T-helper 22 cell (primary cell): ENCODE results near the gene WWP2.

ENCODE experiments used
- DNase-seq: peaks from one replicate; pipeline ENCODE4 v3.0.0-alpha.2; 2020; ENCODE audit warnings: low read depth

Gene WWP2

DNA sequence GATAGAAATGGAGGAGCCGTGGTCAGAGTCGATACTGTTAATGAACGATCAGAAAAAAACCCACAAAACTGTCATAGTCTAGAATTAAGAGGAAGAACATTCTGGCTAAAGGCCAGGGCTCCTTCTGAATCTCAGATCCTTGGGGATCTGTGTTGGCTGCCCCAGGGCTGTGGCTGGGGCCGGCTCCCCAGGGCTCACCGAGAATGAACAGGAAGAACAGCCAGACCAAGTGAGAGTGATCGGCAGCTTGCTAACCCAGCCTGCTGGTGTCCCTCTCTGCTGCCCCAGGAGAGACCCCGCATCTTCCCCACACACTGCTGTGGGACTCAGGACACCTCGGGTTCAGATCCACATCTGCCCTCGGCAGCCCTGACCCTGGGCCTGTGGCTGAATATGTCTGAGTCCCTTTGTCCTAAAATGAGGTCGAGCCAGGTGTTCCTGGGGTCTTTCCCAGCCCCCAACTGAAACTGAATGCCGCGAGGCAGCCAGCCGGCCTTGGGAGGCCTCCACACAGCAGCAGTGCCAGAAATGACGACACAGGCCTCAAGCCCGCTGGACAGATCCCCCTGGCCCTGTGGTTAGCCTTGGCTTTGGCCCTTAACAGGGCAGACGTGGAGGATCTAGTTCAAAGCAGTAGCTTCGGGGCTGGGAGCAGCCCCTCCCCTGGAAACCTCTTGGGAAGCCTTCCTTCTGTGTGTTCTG lies 165.1 kb downstream of the WWP2 start:
- DNase-seq, result no peak

DNA sequence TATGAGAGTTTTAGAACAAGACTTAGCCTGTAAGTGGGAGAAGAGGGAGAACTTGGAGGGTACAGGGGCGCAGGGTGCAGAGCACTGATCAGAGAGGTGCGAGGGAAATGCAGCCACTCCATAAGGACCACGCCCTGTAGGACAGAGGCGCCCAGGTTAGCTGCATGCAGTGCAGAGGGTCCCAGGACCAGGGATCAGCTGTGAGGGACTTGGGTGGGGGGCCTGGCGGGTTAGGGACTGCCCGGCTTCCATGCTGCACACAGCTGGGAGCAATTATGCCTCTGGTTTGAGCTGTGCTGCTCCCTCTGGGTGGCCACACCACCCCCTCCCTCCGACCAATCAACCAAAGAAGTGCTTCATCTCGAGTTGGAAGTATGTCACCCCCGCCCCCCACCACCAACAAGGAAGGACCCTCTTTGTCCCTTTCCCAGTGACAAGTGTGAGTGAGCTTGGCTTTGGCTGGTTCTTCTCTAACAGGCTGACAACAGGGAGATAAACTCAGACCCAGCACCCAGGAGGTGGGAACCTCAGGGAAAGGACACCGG lies 166.8 kb downstream of the WWP2 start:
- no peak for DNase-seq

DNA sequence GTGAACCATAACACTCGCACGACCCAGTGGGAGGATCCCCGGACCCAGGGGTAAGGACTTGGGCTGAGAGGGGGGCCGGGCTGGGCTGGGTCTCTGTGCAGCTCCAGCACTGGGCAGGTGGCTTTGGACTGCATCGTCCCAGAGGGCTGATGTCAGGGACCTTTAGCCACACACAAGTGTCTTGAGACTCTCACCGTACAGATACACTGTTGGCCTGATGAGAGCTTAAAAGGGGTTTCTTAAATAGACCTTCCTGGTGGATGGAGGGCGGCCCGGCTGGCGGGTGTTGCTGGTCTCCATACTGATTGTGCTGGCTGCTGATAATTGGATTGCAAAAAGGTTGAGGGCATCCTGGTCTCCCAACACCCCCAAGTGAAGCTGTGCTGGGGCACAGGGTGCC lies 167.3 kb downstream of the WWP2 start:
- no peak for DNase-seq

DNA sequence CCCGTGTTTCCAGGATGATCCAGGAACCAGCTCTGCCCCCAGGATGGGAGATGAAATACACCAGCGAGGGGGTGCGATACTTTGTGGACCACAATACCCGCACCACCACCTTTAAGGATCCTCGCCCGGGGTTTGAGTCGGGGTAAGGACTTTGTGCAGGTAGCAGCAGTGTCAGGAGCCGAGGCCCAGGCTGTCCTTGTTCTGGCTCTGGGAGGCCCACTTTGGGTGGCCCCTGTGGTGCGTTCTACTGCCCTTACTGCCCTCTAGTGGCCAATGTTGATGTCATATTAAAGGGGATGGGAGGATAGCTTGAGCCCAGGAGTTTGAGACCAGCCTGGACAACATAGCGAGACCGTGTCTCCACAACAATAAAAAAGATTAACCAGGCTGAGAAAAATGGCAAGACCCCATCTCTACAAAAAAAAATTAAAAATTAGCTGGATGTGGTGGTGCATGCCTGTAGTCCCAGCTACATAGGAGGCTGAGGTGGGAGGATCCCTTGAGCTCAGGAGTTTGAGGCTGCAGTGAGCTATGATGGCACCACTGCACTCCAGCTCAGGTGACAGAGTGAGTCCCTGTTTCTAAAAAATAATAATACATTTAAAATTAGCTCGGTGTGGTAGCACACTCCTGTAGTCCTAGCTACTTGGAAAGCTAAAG lies 168.1 kb downstream of the WWP2 start:
- no peak for DNase-seq

DNA sequence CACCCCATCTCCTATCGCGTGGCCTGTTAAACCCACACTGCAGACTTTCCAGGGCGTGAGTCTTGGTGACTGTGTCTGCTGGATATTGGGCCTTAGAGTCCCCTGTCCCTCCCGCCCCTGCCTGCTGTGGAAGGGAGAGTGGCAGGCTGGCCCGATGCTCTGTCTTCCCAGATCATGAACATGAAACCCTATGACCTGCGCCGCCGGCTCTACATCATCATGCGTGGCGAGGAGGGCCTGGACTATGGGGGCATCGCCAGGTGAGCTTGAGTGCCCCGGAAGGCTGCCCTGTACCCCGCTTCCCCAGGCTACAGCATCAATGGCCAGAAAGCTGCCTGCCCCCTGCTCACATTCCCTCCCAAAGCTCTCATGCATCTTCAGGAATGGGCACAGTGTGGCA lies 169.5 kb downstream of the WWP2 start:
- DNase-seq, result no peak

DNA sequence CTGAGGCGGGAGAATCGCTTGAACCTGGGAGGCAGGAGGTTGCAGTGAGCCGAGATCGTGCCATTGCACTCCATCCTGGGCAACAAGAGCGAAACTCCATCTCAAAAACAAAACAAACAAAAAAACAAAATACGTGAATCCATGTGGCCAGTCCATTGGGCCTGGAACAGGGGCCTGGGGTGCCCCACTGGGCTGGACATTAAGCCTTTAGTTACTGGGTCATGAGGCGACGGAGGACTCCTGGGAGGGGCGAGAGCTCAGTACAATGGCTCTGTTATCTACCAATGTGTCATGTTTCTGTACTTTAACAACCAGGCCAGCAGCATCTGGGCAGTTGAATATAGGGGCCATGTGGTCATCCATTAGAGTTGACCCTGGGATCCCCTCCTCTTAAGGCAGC lies 170.1 kb downstream of the WWP2 start:
- no peak for DNase-seq

DNA sequence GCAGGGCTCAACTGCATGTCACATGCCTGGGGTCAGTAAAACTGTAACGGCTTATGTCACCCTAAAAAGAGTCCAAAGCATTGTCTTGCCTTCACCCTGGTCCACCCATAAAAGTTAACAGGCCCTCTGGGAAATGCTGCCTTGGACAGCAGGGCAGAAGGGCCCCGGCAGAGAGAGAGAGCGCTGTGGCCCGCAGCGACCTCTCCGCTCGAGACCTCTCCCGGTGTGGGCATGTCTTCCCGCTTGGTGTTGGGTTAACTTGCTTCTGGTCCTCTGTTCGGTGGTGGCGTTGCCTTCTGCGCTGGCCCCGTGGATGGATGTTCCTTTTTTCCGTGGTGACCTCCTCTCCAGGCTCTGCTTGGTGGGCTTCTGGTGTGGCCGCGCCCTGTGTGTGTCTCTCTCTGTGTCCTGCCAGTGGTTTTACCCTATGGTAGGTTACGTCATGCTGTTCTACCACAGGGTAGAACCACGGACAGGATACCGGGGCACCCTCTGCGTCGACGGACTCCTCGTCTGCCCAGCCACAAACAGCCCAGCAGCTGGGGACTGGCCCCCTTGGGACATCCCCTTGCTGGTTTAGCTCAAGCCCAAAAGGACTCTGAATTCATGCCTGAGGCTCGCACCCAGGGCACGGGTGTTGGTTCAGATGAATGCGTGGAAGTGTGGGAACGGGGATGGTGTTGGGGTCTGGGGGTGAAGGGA lies 170.7 kb downstream of the WWP2 start:
- DNase-seq, result no peak

DNA sequence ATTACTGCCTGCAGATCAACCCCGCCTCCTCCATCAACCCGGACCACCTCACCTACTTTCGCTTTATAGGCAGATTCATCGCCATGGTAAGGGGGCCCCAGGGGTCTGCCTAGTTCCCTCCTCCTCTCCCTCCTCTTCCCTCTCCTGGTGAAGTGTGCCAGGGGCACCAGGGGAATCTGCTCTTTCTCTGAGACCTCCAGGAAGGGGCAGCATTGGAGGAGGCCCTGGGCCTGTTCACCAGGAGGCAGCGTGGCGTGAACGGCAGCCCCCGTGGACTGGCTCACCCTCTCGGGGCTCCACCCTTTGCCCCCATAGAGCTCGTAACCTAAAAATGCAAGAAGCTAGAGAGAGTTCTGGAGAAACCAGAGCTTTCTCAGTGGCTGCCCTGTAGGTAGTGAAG lies 171.9 kb downstream of the WWP2 start:
- DNase-seq, result no peak

DNA sequence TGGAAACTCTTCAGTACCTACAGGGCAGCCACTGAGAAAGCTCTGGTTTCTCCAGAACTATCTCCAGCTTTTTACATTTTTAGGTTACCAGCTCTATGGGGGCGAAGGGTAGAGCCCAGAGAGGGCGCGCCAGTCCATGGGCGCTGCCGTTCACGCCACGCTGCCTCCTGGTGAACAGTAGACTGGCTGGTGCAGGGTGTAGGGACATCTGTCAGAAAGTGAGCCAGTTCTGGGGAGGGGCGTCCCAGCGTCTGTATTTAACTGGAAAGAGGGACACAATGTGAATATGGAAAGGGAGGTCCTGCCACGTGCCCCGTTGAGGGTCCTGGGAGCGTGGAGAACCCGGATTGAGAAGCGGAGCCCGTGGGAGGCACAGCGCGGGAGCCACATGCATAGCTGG lies 172.6 kb downstream of the WWP2 start:
- DNase-seq, result no peak

DNA sequence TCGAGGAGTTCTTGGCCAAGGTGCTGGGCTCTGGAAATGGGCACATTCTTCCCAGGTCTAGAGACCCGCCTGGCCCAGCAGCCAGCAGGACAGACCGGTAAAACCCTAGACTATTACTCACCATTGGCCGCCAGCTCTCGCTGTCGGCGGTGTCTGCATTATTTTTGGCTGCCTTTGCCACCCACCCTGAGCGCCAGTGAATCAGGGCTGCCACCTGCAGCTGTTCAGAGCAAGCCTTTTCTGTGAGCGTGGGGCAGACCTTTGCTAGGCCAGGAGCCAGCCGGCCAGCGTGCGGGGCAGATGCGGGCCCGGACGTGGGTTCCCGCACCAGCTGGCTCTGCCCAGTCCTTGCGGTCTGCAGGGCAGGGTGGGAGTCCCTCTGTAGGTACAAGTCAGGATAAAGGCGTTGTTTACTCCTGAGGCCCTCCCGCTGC lies 173.2 kb downstream of the WWP2 start:
- DNase-seq, result no peak

DNA sequence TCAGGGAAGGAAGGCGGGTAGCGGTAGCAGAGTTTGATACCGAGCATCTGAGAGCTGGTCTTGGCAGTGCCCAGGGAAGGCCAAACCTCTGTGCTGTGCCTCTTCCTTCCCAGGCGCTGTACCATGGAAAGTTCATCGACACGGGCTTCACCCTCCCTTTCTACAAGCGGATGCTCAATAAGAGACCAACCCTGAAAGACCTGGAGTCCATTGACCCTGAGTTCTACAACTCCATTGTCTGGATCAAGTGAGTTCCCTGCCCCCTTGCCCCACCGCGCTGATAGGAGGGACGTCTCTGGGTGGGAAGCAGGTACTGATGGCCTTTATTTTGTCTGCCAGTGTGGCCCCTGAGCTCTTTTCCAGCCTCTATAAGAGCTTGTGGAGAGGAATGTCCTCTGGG lies 173.6 kb downstream of the WWP2 start:
- no peak for DNase-seq

DNA sequence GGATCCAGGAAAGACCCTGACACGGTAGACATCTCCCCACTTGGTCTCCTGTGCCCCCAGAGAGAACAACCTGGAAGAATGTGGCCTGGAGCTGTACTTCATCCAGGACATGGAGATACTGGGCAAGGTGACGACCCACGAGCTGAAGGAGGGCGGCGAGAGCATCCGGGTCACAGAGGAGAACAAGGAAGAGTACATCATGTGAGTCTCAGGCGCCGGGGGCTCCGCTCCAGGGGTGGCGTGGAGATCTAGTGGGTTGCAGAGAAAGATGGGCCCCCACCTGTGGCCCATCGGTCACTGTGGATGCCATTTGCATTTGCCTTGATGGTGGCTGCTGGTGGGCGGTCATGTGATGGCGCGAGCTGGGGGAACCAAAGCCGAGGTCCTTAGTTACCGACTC lies 174.1 kb downstream of the WWP2 start:
- no peak for DNase-seq

DNA sequence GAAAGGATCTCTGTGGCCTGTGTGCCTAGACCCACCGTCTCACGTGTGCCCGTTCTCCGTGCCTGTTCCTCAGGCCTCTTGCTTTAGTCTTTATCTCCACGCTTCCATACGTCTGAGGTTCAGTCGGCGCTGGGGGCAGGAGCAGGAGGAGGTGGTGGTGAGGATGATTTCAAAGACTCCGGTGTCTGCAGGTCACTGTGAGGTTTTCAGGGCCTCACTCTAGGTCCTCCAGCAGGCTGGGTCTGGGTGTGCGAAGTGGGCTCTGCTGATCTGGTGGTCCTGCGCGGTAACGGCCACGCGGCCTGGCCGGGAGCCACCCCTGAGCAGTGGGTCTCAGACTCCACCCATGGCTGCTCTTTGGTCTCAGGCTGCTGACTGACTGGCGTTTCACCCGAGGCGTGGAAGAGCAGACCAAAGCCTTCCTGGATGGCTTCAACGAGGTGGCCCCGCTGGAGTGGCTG lies 174.6 kb downstream of the WWP2 start:
- DNase-seq, result no peak

DNA sequence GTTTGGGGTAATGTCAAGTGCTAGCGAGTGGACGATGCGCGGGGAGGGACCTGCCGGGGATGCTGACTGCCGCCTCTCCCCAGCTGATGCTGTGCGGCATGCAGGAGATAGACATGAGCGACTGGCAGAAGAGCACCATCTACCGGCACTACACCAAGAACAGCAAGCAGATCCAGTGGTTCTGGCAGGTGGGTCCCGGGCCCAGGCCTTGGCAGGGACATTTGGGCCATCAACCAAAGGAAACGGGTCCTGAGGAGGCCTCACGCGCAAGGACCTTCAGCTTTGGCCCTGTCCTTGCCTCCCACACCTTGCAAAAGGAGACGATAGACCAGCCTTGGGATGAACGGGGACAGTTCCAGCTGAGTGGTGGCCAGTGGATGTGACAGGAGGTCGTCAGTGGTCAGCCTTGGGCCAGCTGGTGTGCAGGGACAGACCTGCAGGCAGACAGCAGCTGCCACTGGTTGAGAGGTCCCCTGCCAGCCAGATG lies 175.4 kb downstream of the WWP2 start:
- no peak for DNase-seq

DNA sequence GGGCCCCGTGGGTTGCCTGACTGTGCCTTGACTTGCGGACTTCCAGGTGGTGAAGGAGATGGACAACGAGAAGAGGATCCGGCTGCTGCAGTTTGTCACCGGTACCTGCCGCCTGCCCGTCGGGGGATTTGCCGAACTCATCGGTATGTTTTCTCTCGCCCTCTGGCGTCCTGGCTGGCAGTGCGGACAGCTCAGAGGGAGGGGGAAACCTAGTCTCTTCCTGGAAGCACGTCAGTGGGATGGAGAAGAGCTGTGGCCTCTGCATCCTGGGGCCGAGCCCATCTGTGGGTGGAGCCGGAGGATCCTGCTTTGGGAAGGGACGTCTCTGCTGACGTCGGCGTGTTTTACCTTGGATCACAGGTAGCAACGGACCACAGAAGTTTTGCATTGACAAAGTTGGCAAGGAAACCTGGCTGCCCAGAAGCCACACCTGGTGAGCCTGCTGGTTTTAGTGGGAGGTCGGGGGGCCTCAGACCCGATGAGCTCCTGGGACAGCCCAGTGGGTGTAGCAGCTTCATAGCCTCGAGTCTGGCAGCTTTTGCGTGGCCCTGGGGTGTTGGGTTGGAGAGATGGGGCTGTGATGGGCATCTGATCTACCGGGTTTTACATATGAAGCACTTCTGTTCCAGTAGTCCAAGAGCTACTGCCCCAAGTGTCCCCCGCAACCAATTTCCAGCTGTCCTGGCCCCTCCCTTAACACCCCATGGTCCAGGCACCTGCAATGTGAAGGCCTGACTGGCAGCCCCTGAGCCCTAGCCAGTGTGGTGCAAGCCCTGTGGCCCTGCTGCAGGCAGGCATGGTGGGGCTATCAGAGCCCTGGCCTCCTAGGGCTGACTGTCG lies 177.1 kb downstream of the WWP2 start:
- no peak for DNase-seq

DNA sequence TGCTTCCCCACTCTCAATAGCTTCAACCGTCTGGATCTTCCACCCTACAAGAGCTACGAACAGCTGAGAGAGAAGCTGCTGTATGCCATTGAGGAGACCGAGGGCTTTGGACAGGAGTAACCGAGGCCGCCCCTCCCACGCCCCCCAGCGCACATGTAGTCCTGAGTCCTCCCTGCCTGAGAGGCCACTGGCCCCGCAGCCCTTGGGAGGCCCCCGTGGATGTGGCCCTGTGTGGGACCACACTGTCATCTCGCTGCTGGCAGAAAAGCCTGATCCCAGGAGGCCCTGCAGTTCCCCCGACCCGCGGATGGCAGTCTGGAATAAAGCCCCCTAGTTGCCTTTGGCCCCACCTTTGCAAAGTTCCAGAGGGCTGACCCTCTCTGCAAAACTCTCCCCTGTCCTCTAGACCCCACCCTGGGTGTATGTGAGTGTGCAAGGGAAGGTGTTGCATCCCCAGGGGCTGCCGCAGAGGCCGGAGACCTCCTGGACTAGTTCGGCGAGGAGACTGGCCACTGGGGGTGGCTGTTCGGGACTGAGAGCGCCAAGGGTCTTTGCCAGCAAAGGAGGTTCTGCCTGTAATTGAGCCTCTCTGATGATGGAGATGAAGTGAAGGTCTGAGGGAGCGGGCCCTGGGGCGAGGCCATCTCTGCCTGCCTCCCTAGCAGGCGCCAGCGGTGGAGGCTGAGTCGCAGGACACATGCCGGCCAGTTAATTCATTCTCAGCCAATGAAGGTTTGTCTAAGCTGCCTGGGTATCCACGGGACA lies 177.9 kb downstream of the WWP2 start:
- DNase-seq, result no peak

DNA sequence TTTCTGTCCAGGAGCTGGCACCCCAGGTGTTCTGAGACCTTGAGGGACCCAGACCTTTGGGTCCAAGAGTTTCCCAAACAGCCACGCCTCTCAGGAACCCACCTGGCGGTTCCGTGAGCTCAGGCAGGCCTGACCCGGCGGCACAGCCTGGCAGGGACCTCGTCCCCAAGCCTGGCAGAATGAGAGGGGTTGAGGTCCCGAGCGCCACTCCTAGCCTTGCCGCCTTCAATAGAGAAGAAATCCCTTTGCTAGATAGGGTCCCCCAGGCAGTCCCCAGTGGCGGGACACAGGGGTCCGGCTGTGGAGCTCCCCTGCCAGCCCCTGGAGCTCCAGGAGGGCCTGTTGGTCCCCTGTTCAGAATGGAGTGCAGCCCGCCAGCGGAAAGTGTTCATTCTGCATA lies 178.5 kb downstream of the WWP2 start:
- DNase-seq, result no peak

DNA sequence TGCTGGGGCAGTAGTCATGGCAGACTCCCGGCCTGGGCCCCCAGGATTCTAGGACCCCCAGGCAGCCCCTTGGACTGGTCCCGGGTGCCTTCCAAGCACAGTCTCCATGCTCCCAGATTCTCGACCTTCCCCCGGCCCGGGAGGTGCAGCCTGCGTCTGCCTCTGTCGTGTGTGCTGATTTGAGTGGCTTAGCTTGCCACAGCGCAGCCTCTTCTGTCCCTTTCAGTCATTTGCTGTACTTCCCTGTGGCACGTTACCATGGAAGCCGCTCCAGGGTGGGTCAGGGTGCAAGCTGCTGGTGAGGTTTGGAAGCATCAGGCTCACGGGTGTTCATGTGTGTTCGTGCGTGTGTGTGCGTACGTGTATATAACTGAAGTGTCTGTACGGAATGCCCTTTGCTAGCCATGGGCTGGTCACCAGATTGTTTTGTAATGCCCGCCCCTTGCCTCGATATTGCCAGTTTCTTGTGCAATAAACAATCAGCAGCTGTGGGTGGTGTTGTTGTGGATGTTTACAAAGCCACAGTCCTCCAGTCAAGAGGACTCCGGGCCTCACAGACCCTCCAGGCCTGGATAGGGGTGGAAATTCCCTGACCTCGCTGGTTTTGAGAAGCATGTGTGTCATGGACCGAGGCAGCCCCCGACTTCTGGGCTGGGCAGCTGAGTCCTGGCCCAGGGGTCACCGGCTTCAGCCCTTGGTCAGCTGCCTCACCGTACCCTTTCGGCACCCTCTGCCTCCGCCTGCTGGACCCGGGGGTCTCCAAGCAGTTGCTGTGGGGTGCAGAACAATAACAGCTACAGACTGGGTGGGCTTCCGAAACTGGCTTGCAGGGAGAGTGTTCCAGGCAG lies 179.3 kb downstream of the WWP2 start:
- DNase-seq, result no peak

DNA sequence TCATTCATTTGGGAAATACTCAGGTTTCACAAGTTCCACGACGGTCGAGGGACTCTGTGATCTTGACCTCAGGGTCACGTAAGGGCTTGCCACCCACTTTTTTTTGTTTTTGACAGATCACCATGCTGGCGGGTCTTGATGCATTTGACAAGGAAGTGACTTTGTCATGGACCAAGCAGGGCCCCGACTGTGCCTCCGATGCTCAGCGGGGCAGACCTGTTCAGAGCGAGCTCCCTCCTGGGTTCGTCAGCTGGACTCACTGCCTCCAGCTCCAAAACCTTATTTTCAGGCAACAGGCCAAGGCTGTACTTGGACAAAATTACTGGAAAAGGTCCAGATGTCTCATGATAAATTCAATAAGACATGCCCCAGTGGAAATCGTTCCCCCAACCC lies 180.0 kb downstream of the WWP2 start:
- no peak for DNase-seq

DNA sequence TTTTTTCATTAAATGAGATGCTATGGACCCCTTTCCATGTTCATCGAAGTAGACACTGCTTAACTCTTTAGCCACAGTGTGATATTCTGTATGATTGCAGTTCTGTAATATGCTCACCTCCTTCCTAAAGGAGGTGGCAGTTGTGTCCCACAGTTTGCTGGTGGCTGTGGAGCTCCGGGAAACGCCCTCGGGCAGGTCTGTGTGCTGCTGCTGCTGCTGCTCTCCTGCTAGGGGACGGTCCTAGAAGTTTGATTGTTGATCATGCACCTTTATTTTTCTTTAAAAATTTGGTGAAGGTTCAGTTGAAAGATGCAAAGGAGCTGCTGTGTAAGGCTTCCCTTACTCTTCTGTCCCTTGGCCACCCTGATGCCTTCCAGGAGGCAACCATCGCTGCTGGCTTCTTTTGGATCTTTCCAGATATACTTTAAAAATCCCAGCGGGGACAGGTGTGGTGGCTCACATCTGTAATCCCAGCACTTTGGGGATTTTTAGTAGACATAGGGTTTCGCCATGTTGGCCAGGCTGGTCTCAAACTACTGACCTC lies 180.6 kb downstream of the WWP2 start:
- DNase-seq, result no peak
